Umbilical cord (tissue), 1 donor: Measurements from ENCODE around the gene HTR1A. TPM values are rescaled to one million over a fixed set of nuclear protein-coding genes. Genes with fewer than 3 reads are reported as not detected.

ENCODE experiments used
- total RNA-seq: library from RNA; depleted of rRNA; stranded (reverse); fragments of >200 nt; gene quantifications from one replicate; pipeline ENCODE4 v1.2.3, GENCODE V29; 2014; ENCODE audit warnings: low replicate concordance; ENCODE audit not compliant: insufficient read depth

Gene HTR1A
- total RNA-seq, 1 donor from 2014 or later, result not detected

Other genes with a start within 250 kb of the HTR1A start
- 27.4 TPM for gene RNF180, start 203.4 kb upstream of the HTR1A start, total RNA-seq